HG02970 (cell line): Measurements from ENCODE around the gene DPYSL4.

ENCODE experiments used
- ATAC-seq: cut with Tn5 transposase; IDR thresholded peaks from one replicate; pipeline ENCODE4 v1.9.1; 2021; ENCODE audit warnings: mild to moderate bottlenecking, moderate library complexity, moderate number of reproducible peaks; ENCODE audit not compliant: unreplicated experiment, low FRiP score

DPYSL4 gene

GRCh38 chr10:132186488-132187429 is at the start of gene DPYSL4:
Gene DPYSL4, plus strand, starts transcription at chr10:132186948. Its CDS starts 116 bp downstream, at chr10:132187064.
- no peak for ATAC-seq

GRCh38 chr10:132137111-132138072 is 49.4 kb upstream of the DPYSL4 start:
- no peak for ATAC-seq

GRCh38 chr10:132138133-132138532 is 48.6 kb upstream of the DPYSL4 start:
- ATAC-seq = no peak

GRCh38 chr10:132138596-132138995 is 48.2 kb upstream of the DPYSL4 start:
- ATAC-seq = no peak

GRCh38 chr10:132139526-132139925 is 47.2 kb upstream of the DPYSL4 start:
- no peak for ATAC-seq

GRCh38 chr10:132140167-132140925 is 46.4 kb upstream of the DPYSL4 start:
- ATAC-seq = no peak

GRCh38 chr10:132141076-132141475 is 45.7 kb upstream of the DPYSL4 start:
- no peak for ATAC-seq

GRCh38 chr10:132141526-132142395 is 45.0 kb upstream of the DPYSL4 start:
- ATAC-seq = no peak

GRCh38 chr10:132142396-132143161 is 44.2 kb upstream of the DPYSL4 start:
- no peak for ATAC-seq

GRCh38 chr10:132143162-132143561 is 43.6 kb upstream of the DPYSL4 start:
- no peak for ATAC-seq

- no peak for ATAC-seq
These were observed 42.7 kb upstream of the DPYSL4 start for GRCh38 chr10:132144086-132144485.

- no peak for ATAC-seq
These were observed 41.7 kb upstream of the DPYSL4 start for GRCh38 chr10:132145002-132145401.

- no peak for ATAC-seq
These were observed 41.1 kb upstream of the DPYSL4 start for GRCh38 chr10:132145521-132146185.

GRCh38 chr10:132146271-132146671 is 40.5 kb upstream of the DPYSL4 start:
- no peak for ATAC-seq

- no peak for ATAC-seq
These were observed 39.5 kb upstream of the DPYSL4 start for GRCh38 chr10:132146941-132147915.

GRCh38 chr10:132148261-132149251 is 38.2 kb upstream of the DPYSL4 start:
- ATAC-seq = no peak
